Astrocyte of the hippocampus (primary cell): ENCODE measurements around the gene AEBP1.

Experiments
- DNase-seq: peaks from one replicate; pipeline ENCODE4 v3.0.0; 2011; ENCODE audit warnings: low read depth, low spot score

The AEBP1 gene

GRCh38 chr7:44154703-44155102 lies 50.6 kb downstream of the AEBP1 start:
- DNase-seq, result peak; percentile 16

DNA sequence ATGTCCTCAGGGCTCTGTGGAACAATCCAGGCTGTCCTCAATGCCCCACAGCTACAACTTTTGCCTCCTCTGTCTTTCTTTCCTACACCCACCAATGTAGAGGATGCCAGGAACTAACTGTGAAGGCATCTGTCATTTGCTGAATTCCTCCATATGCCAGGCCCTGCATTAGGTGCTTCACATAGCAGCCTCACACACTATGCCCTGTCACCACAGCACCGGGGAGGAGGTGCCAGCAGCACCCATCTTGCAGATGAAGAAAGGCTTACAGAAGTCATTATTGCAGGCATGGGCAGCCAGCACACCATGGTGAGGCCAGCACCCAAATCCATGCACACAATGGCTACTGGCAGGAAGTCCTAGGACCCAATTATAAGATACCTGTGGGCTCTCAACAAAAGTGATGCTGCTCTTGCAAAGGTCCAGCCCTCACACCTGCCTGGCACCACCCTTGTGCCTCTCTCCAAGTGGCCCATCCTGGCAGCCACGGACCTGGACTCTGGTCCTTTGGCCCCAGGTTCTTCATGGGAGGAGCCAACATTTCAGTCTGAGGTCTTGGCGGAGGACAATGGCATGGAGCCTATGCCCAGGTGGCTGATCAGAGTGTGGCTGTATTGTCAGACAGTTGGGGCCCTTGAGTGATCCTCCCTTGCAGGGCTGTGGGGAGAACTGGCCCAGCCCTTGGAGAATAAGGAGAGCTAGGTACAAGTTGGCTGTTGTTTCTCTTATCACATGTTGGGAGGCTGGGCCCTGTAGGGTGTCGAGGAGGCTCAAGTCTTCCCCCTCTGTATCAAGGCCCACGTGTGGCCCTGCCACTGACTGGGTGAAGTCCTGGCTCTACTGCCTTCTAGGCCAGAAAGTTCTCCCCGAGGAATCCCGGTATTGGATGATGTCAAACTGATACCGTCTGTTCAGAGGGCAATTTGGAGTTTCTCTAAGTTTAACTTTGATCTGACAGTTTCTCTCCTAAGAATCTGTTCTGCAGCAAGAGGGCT lies 51.3 kb downstream of the AEBP1 start:
- DNase-seq, result no peak

GRCh38 chr7:44156453-44157010 lies 52.4 kb downstream of the AEBP1 start:
- no peak for DNase-seq

DNA sequence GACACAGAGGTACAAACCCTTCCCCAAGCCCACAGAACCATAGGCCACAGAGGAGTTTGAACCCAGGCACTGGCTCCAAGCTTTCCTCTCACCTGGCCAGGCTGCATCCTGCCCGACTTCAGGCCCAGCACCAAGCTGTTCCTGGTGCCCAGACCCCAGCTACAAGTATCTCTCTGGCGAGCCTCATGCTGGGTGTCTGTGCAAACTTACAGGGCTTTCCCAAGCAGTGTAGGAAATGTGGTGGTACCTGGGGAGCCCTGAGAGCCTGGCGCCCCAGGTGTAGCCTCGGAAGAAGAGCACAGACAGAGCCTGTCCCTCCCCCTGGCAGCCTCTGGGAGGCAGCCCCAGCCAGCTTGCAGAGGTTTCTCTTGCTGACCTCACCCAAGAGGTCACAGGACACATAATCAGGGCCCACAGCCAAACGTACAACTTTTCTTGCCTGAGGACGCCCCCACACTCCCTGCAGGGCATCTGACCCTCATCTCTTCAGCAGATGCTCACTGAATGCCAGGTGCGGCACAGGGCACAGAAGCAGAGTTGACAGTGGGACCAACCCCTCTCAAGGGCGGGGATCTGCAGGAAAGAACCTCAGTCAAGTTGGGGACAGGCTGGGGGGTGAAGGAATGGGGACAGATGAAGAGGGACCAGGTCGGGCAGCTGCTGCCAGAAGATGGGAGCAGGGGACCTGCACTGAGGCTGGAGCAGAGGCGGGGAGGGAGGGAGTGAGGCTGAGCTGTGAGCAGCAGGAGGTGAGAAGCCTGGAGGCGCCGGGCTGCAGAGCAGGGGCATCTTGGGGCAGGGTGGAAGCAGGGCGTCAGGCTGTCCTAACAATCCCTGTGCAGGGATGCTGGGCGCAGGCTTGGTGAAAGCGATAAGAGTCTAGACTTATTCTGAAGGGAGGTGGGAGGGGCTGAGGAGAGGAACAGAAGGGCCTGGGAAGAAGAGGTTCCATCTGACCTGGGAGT lies 53.3 kb downstream of the AEBP1 start:
- DNase-seq, result no peak

DNA sequence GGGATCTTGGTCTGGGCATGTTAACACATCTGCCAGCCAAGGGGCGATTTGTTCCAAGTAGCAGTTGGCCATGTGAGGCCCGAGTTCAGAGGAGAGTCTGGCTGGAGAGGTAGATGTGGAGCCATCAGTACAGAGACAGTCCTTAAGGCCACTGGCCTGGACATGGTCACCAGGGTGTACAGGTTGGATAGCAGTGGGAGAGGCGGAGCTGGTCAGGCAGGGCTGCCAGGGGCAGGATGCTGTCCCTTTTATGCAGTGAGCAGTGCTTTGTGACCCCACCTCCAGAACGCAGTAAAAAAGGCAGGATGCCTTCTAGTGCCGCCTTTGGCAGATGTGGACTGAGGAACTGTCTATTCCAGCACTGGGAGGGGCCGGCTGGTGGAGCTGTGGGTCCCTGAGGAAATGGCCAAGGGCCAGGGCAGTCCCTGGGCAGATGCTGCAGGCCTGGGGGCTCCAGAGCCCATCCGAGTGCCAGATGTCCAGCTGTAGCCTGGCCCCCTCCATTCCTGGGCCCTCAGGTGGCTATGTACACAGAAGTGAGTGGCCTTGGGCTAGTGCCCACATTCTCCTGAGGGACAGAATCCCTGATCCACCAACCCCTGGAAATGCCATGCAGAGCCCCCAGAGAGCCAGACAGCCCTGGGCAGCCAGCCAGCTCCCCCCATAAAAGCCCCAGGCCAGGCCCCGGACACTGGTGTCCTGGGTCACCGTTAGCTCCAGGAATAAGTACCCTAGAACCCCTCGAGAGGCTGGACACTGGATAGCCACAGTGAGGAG lies 54.1 kb downstream of the AEBP1 start:
- no peak for DNase-seq

DNA sequence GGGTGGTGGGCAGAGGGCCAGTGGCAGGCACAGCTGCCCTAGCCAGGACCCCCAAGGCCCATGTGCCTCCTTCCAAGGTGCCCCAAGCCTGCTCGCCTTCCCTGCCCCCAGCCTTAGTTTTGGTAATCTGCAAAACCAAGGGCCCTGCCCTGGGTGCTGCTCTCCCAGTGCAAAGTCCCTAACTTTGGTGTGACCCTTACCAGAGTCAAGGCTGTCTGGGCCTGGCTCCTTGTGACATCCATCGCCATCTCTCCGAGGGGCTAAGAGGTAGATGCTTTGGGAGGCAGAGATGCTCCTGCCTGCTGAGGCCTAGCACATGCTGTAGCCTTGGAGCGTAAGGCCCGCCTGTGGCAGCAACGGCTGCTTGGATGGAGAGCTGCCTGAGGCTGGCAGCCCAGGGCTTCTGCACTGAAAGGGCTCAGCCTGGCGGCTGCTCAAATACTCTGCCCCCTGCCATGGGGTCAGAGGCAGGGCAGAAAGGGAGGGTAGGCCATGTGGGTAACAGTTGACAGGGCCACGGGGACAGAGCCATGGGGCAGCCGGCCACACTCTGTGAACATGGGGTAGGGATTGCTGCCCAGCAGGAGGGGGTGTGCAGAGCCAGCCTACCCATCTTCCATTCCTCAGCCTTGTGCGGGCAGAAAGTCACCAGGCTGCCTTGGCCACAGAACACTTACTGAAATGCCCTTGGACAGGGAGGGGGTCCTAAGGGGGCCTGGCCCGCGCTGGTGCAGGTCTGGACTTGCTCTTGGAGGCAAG lies 54.9 kb downstream of the AEBP1 start:
- no peak for DNase-seq

DNA sequence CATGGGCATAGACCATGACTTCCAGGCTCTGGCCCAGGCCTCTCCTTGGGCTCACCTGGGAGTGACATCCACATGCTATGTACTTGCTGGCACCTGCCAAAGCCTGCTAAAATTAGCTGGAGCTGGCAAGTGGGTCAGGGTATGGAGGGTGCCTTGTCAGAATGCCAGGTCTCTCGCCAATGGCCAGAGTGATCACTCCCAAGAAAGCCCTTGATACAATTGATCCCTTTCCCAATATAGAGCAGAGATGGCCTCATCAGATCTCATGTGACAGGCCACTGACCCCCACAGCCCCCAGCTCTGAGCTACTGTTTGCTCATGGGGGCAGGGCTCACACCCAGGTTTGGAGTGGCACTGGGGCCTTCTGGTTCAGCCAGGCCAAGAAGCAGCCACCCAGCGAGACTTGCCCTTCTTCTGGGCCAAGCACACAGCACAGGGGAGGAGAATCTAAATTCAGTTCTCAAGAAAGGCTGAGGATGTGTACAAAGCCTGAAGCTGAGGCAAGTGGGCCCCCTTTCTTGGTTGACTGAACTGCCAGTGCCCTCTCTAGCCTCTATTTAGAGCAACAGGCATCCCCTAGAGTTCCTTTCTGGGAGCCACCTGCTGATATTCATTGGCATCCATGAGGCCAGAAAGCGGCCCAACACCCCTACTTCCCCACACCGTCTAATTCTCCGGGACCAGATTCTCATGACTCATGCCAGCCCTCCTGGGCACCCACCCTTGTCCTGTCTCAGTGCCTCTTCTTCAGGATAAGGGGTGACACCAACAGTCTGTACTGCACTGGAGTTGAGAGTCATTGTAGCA lies 55.9 kb downstream of the AEBP1 start:
- DNase-seq, result no peak

GRCh38 chr7:44161371-44161770 lies 57.2 kb downstream of the AEBP1 start:
- no peak for DNase-seq

DNA sequence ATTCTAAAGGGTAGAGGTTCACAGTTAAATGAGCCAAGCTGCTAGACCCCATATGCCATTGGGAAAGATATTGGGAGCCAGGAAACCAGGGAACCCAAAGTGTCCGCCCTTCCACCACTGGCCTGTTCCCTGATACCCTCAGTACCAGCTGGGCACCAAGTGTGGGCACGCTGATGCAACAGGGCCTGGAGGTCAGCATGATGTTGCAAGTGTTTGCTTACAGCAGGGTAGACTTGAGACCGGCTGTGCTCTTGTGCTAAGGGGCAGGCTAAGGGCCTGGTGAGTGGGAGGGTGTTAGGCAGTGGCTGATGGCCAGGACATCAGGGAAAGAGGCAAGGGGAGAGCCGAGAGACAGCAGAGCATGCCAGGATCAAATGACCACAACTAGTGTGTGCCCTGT lies 58.0 kb downstream of the AEBP1 start:
- DNase-seq, result no peak

DNA sequence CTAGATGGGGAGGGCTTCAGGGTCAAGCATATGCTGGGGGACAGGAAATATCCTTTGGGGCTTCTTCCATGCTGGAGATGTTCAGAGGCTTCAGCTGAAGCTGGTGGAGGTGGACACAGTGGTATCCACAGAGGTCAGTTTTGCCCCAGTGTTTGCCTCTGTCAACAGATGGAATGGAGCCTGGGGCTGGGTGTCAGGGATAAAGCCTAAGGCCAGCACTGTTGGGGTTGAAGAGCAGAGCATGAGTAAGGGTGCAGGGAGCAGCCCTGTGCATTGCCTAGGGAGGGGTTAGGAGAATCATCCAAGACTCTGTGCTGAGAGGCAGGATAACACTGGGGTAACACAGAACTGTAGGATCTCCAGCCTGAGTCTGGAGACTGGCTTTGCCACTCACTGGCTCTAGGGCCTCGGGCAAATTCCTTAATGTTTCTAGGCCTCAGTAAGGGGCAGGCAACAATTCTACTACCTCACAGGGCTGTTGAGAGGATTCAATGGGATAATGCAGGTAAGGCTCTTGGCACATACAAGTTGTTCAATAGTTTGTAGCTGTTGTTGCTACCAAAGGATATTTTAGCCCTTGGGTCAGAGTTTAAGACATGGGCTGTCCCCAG lies 58.7 kb downstream of the AEBP1 start:
- no peak for DNase-seq

- peak; percentile 92 for DNase-seq
Measured at GRCh38 chr7:44163591-44163990, 59.4 kb downstream of the AEBP1 start.
